MV-4-11 (cell line): ENCODE data around the gene MON1B.

Experiments
- DNase-seq: peaks from one replicate; lab custom pipeline; 2025; lab: John Stamatoyannopoulos, UW

MON1B gene

DNA sequence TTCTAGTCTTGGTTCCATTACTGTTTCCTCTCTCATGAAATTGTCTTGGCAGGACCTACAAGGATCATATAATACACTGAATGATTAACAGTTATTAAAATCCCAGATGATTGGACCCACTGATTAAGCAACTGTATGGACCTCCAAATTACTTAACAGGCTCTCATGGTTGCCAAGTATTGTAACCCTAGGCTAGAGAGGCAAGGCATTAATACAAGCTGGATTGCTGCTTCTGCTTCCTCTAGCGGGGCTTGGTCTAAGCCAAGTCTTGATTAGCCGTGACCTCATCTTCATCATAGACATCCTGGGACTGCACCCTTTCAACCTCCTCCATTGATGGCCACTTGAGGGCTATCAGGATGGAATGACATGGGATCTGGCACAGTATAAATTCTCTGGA, 55.2 kb downstream of the MON1B start:
- DNase-seq: peak; percentile 4

DNA sequence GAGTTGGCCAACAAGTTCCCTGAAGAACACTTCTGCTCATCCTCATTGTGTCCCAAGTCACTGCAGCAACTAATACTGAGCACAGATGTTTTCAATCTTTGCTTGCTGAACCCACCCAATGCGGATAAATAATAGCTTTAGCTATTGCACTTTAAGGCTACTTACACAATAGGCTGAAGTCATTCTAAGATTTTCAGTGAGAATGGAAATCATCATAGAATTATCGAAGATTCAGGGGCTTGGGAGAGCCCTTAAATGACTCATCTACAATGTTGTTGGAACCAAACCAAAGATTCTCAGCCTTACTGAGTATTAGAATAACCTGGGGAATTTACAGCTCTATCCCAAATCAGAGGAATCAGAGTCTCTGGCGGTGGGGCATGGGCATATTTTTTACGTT, 59.4 kb downstream of the MON1B start:
- DNase-seq: no peak
